ENCODE data around the gene KLHDC1.
"Not testable (repeated sequence)": the region's sequence is repeated elsewhere in the genome, so short reads cannot be mapped to it uniquely, and the experiment has no call there.

The KLHDC1 gene

DNA sequence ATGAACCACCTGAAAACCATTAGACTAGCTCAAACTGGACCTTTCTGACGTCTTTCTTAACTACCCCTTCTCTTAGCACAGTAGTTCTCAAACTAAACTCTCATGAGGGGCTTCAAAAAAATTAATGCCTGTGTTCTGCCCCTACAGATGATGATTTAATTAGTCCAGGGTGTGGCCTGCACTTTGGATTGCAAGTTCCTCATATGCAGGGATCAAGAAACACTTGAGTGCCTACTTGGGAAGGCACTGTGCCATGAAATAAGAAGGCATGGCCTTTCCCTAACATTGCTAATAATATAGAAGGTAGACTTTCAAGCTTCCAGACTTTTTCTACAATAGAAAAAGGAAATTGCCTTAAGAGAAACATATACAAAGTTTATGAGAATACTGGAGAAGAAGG lies 52.3 kb downstream of the KLHDC1 start:
- Histone ChIP-seq H3K9me3 (ENCODE audit: low read depth, low read length) (no peaks in the 10 kb centered on the region), H3K9ac (ENCODE audit: insufficient read length) (no peak overlapping the region), H3K36me3 (ENCODE audit: insufficient read depth, low read length) (no peaks in the 10 kb centered on the region), H3K27ac (no peak overlapping the region), H3K4me3 (no peak overlapping the region)
- no peak for DNase-seq (ENCODE audit: low read depth, low spot score)
- no peak for TF ChIP-seq EZH2 (IDR thresholded peaks at IDR 0.05)
- no peak for TF ChIP-seq FOXP2 (optimal IDR thresholded peaks at IDR 0.05; ENCODE audit: control extremely low read depth, extremely low read length, insufficient read depth)
- TF ChIP-seq POLR2AphosphoS5 (IDR thresholded peaks at IDR 0.05; ENCODE audit: borderline replicate concordance, low read depth, low read length), result no peak

DNA sequence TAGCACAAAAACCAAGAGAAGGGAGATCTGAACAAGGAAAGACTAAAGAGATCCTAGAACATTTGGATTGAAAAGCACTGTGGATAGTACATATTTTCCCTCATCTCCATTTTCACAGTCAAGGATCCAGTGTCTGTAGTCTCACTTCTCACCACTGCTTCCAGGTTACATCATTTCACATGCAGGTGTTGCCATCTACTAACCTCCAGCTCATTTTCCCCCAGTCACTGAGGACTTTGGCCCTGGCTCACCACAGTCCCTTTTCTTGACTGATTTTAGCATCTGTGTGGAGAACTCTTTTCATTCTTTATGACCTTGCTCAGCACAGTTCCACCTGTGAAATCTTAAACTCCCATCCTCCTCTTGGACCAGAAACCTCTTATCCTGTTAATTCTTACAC lies 53.6 kb downstream of the KLHDC1 start:
- not testable (repeated sequence) for H3K4me3 ChIP-seq; H3K36me3 ChIP-seq (ENCODE audit: insufficient read depth, low read length); H3K9ac ChIP-seq (ENCODE audit: insufficient read length); H3K27ac ChIP-seq; DNase-seq (ENCODE audit: low read depth, low spot score); H3K9me3 ChIP-seq (ENCODE audit: low read depth, low read length)

DNA sequence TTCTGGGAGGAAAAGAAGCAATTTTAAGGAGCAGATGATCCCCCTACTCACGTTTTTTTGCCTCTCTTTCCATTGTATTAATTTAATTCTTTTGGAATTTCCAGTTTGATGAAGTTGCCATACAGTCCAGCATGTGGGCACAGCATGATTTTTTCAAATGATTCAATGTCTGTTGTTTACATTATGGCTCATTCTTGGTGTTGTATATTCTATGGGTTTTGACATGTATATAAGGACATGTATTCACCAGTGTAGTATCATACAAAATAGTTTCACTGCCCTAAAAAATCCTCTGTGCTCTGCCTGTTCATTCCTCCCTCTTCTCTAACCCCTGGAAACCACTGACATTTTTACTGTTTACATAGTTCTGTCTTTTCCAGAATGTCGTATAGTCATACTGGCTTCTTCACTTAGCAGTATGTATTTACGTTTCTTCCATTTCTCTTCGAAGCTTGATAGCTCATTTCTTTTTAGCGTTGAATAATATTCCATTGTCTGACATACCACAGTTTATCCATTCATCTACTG lies 61.7 kb downstream of the KLHDC1 start:
- Histone ChIP-seq H3K9me3 (ENCODE audit: low read depth, low read length) (no peaks in the 10 kb centered on the region), H3K9ac (ENCODE audit: insufficient read length) (no peak overlapping the region), H3K36me3 (ENCODE audit: insufficient read depth, low read length) (no peaks in the 10 kb centered on the region), H3K27ac (no peak overlapping the region), H3K4me3 (no peak overlapping the region)
- DNase-seq (ENCODE audit: low read depth, low spot score), result no peak
- no peak for TF ChIP-seq EZH2 (IDR thresholded peaks at IDR 0.05)

DNA sequence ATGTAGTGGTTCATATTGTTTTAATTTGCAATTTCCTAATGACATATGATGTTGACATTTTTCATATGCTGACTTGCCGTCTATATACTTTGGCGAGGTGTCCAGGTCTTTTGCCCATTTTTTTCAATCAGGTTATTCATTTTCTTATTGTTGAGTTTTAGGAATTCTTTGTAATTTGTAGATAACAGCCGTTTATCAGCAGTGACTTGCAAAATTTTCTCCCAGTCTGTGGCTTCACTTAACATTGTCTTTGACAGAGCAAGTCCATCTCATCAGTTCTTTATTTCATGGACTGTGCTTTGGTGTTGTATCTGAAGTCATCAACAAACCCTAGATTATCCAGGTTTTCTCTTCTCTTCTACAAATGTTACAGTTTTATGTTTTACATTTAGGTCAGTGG lies 62.5 kb downstream of the KLHDC1 start:
- Histone ChIP-seq H3K9ac (ENCODE audit: insufficient read length) (no peak overlapping the region), H3K4me3 (no peak overlapping the region)
- DNase-seq (ENCODE audit: low read depth, low spot score), result no peak

DNA sequence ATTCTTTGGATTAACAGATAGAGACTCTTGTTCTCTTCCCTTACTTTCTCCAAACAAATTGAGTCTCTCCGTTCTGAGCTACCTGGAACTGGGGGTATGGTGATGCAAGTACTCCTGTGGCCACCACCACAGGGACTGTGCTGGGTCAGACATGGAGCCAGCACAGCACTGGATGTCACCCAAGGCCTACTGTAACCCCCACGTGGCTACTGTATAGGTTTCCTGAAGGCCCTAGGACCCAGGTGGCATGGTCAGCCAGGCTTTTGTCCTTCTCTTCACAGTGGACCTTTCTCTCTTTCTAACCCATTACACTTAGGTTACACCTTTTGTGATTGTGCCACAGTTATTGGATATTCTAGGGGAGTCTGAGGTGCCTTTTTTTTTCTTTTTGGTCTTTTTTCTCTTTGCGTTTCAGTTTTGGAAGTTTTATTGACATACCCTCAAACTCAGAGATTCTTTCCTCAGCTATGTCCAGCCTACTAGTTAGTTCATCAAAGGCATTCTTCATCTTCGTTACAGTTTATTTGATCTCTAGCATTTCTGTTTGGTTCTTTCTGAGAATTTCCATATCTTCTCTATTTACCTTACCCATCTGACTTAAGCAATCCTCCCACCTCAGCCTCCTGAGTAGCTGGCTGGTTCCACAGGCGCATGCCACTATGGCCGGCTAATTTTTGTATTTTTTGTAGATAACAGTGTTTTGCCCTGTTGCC lies 69.1 kb downstream of the KLHDC1 start:
- no peak overlapping the region for H3K9ac ChIP-seq (ENCODE audit: insufficient read length)
- no peak overlapping the region for H3K27ac ChIP-seq
- no peaks in the 10 kb centered on the region for H3K36me3 ChIP-seq (ENCODE audit: insufficient read depth, low read length)
- no peaks in the 10 kb centered on the region for H3K9me3 ChIP-seq (ENCODE audit: low read depth, low read length)
- no peak for DNase-seq (ENCODE audit: low read depth, low spot score)
- H3K4me3 ChIP-seq, result no peak overlapping the region
- TF ChIP-seq POLR2AphosphoS5 (IDR thresholded peaks at IDR 0.05; ENCODE audit: borderline replicate concordance, low read depth, low read length), result no peak
- no peak for TF ChIP-seq EZH2 (IDR thresholded peaks at IDR 0.05)
- no peak for TF ChIP-seq FOXP2 (optimal IDR thresholded peaks at IDR 0.05; ENCODE audit: control extremely low read depth, extremely low read length, insufficient read depth)

More for the DNA sequence above, 62.5 kb downstream of the KLHDC1 start:
- H3K27ac ChIP-seq, result no peak overlapping the region
- no peaks in the 10 kb centered on the region for H3K36me3 ChIP-seq (ENCODE audit: insufficient read depth, low read length)
- H3K9me3 ChIP-seq (ENCODE audit: low read depth, low read length), result no peaks in the 10 kb centered on the region
- no peak for TF ChIP-seq FOXP2 (optimal IDR thresholded peaks at IDR 0.05; ENCODE audit: control extremely low read depth, extremely low read length, insufficient read depth)

DNA sequence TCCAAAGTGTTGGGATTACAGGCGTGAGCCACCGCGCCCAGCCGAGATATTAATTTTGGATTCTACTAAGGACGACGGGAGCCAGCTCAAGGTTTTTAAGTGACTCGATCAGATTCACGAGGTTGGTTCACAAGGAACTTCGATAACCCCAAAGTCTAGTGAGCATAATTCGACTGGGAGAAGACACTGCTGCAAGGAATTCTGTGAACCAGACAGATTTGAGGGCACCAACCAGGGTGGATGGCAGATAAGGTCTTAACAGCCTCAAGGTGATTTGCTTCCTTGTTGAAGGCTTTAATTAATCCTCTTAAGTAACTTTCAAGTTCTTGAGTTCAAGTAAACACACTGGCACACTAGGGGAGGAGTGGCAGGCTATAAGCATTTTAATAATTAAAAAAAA lies 73.9 kb downstream of the KLHDC1 start:
- Histone ChIP-seq H3K9me3 (ENCODE audit: low read depth, low read length) (no peaks in the 10 kb centered on the region), H3K4me3 (peak overlapping the region; percentile 96), H3K27ac (peak overlapping the region; percentile 99), H3K36me3 (ENCODE audit: insufficient read depth, low read length) (no peaks in the 10 kb centered on the region), H3K9ac (ENCODE audit: insufficient read length) (peak overlapping the region; percentile 95)
- DNase-seq (ENCODE audit: low read depth, low spot score), result no peak
- no peak for TF ChIP-seq POLR2AphosphoS5 (IDR thresholded peaks at IDR 0.05; ENCODE audit: borderline replicate concordance, low read depth, low read length)

DNA sequence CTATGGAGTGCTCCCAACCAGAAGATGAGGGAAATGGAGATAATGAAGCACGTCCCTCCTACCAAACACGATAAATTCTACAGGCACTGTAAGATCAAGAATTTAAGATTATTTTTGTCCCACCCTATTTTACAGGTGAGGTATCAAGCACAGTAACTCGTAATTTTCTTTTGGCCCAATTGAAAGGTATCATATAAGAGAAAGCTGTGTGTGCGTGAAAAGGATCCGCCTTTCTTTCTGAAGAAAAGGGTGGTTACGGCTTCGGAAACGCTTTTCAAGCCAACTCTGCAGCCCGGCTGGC lies 74.3 kb downstream of the KLHDC1 start:
- no peak for DNase-seq (ENCODE audit: low read depth, low spot score)
- H3K27ac ChIP-seq, result peak overlapping the region; percentile 99
- H3K9ac ChIP-seq (ENCODE audit: insufficient read length), result peak overlapping the region; percentile 95
- peak overlapping the region; percentile 96 for H3K4me3 ChIP-seq
- H3K9me3 ChIP-seq (ENCODE audit: low read depth, low read length), result no peaks in the 10 kb centered on the region
- H3K36me3 ChIP-seq (ENCODE audit: insufficient read depth, low read length), result no peaks in the 10 kb centered on the region
- TF ChIP-seq POLR2AphosphoS5 (IDR thresholded peaks at IDR 0.05; ENCODE audit: borderline replicate concordance, low read depth, low read length), result no peak
- TF ChIP-seq FOXP2 (optimal IDR thresholded peaks at IDR 0.05; ENCODE audit: control extremely low read depth, extremely low read length, insufficient read depth), result no peak
- no peak for TF ChIP-seq EZH2 (IDR thresholded peaks at IDR 0.05)

DNA sequence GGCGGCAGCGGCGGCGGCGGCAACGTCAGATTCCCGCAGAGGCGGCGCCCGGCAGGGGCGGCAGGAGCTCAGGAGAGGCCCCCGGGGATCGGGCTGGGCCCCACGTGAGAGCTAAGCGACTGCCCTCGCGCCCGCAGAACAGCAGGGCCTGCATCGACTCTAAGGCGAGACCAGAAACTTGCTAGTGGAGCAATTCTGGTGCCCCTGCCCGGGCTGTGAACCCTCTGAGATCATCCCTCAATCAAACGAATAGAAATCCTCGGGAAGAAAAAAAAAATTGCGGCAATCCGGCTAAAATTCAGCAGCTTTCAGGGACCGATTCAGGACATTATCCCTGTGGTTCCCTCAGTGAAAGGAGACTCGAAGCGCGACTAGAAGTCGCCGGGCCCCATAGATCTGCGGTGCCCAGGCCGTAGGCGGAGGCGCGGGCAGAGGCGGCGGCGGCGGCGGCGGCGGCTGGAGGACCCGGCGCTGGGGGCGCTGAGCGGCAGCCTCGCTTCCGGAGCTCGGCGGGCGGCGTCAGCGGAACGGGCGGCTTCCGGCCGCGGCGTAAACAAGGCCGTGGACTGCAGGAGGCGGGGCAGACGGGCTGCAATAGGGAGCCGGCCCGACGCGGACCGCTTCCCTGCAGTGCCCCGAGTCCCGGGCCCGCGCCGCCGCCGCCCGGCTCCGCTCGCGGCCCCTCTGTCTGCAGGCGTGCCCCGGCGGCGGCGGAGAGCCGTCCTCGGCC lies 74.8 kb downstream of the KLHDC1 start, which contains the start of gene KLHDC2:
Gene KLHDC2, plus strand, starts transcription at position 583 of the 730 bp plus-strand sequence. CDS start 316 bp downstream, outside the sequence.
- peak within 1 kb of the TSS; percentile 99 for H3K27ac ChIP-seq
- DNase-seq (ENCODE audit: low read depth, low spot score), result no peak
- no peaks in the 10 kb centered on the region for H3K36me3 ChIP-seq (ENCODE audit: insufficient read depth, low read length)
- H3K4me3 ChIP-seq, result peak within 1 kb of the TSS; percentile 96
- H3K9me3 ChIP-seq (ENCODE audit: low read depth, low read length), result no peaks in the 10 kb centered on the region
- peak; percentile 94 for TF ChIP-seq FOXP2 (optimal IDR thresholded peaks at IDR 0.05; ENCODE audit: control extremely low read depth, extremely low read length, insufficient read depth)
- TF ChIP-seq EZH2 (IDR thresholded peaks at IDR 0.05), result no peak
- peak; percentile 71 for TF ChIP-seq POLR2AphosphoS5 (IDR thresholded peaks at IDR 0.05; ENCODE audit: borderline replicate concordance, low read depth, low read length)
- peak within 1 kb of the TSS; percentile 95 for H3K9ac ChIP-seq (ENCODE audit: insufficient read length)

Measured in SK-N-MC (cell line).